H9 (cell line): Measurements from ENCODE around the gene ABCC2. TPM values are rescaled to one million over a fixed set of nuclear protein-coding genes. Genes with fewer than 3 reads are reported as not detected.

Experiments used
- DNase-seq: peaks from one replicate; pipeline ENCODE4 v3.0.0-alpha.2; 2017
- H2AFZ ChIP-seq: one replicate; pipeline ENCODE4 v1.6.1; 2013; ENCODE audit warnings: mild to moderate bottlenecking, low read length, control low read depth, moderate library complexity
- H2AK5ac ChIP-seq: 2 replicates; pipeline ENCODE4 v1.6.1; 2013; ENCODE audit warnings: low read length, control low read depth, mixed read lengths; ENCODE audit not compliant: insufficient read length
- H2BK120ac ChIP-seq: one replicate; pipeline ENCODE4 v1.6.1; 2013; ENCODE audit warnings: low read depth, mild to moderate bottlenecking, low read length, control low read depth, inconsistent platforms; ENCODE audit not compliant: poor library complexity, severe bottlenecking
- H2BK12ac ChIP-seq: 2 replicates; pipeline ENCODE4 v1.6.1; 2013; ENCODE audit warnings: low read length, control low read depth, mixed read lengths, low read depth; ENCODE audit not compliant: insufficient read length
- H2BK15ac ChIP-seq: 2 replicates; pipeline ENCODE4 v1.6.1; 2013; ENCODE audit warnings: low read depth, low read length, control low read depth
- H2BK20ac ChIP-seq: one replicate; pipeline ENCODE4 v1.6.1; 2013; ENCODE audit warnings: low read depth, mild to moderate bottlenecking, low read length, control low read depth, inconsistent platforms; ENCODE audit not compliant: poor library complexity, severe bottlenecking
- H2BK5ac ChIP-seq: 2 replicates; pipeline ENCODE4 v1.6.1; 2013; ENCODE audit warnings: low read length, control low read depth, mixed read lengths; ENCODE audit not compliant: insufficient read length
- H3K14ac ChIP-seq: 2 replicates; pipeline ENCODE4 v1.6.1; 2013; ENCODE audit warnings: low read length, control low read depth; ENCODE audit not compliant: insufficient read depth
- H3K18ac ChIP-seq: 2 replicates; pipeline ENCODE4 v1.6.1; 2013; ENCODE audit warnings: low read depth, mild to moderate bottlenecking, mixed read lengths, low read length, control low read depth; ENCODE audit not compliant: insufficient read length
- H3K23ac ChIP-seq: 2 replicates; pipeline ENCODE4 v1.6.1; 2013; ENCODE audit warnings: low read length, control low read depth, mixed read lengths, low read depth; ENCODE audit not compliant: insufficient read length
- H3K23me2 ChIP-seq: 2 replicates; pipeline ENCODE4 v1.6.1; 2013; ENCODE audit warnings: low read depth, mild to moderate bottlenecking, mixed read lengths, low read length, control low read depth; ENCODE audit not compliant: insufficient read length, poor library complexity, severe bottlenecking
- H3K27ac ChIP-seq: 2 replicates; pipeline ENCODE4 v1.5.1; 2013; ENCODE audit warnings: low read length, control low read depth, mixed read lengths, low read depth; ENCODE audit not compliant: insufficient read length
- H3K27me3 ChIP-seq: 2 replicates; pipeline ENCODE4 v1.6.1; 2013; ENCODE audit warnings: low read length, control low read depth, inconsistent platforms; ENCODE audit not compliant: insufficient read depth
- H3K4ac ChIP-seq: 2 replicates; pipeline ENCODE4 v1.6.1; 2013; ENCODE audit warnings: low read depth, mild to moderate bottlenecking, control low read depth, inconsistent platforms, low read length, moderate library complexity
- H3K4me1 ChIP-seq: 2 replicates; pipeline ENCODE4 v1.6.1; 2013; ENCODE audit warnings: low read length, control low read depth, inconsistent platforms; ENCODE audit not compliant: insufficient read depth
- H3K4me2 ChIP-seq: 2 replicates; pipeline ENCODE4 v1.6.1; 2013; ENCODE audit warnings: low read length, control low read depth, mixed read lengths; ENCODE audit not compliant: insufficient read length, insufficient read depth
- H3K56ac ChIP-seq: 2 replicates; pipeline ENCODE4 v1.6.1; 2013; ENCODE audit warnings: low read depth, mild to moderate bottlenecking, mixed read lengths, low read length, control low read depth; ENCODE audit not compliant: insufficient read length
- H3K79me1 ChIP-seq: 2 replicates; pipeline ENCODE4 v1.6.1; 2013; ENCODE audit warnings: low read depth, mild to moderate bottlenecking, moderate library complexity, low read length, control low read depth, inconsistent platforms; ENCODE audit not compliant: insufficient read depth, poor library complexity, severe bottlenecking
- H3K79me2 ChIP-seq: 2 replicates; pipeline ENCODE4 v1.6.1; 2013; ENCODE audit warnings: low read length, control low read depth, inconsistent platforms; ENCODE audit not compliant: insufficient read depth
- H3K9ac ChIP-seq: 2 replicates; pipeline ENCODE4 v1.6.1; 2013; ENCODE audit warnings: low read length, control low read depth, mixed read lengths; ENCODE audit not compliant: insufficient read length; ENCODE audit errors: extremely low read depth
- H3K9me3 ChIP-seq: one replicate; pipeline ENCODE4 v1.6.1; 2013; ENCODE audit warnings: low read depth, low read length, inconsistent platforms; ENCODE audit not compliant: control insufficient read depth
- H3T11ph ChIP-seq: one replicate; pipeline ENCODE4 v1.6.1; 2013; ENCODE audit warnings: mild to moderate bottlenecking, low read length, control low read depth, inconsistent platforms
- H4K20me1 ChIP-seq: one replicate; pipeline ENCODE4 v1.6.1; 2013; ENCODE audit not compliant: control insufficient read depth, insufficient read length, insufficient read depth
- H4K5ac ChIP-seq: 2 replicates; pipeline ENCODE4 v1.6.1; 2013; ENCODE audit warnings: low read depth, mild to moderate bottlenecking, mixed read lengths, low read length, control low read depth; ENCODE audit not compliant: insufficient read length
- H4K8ac ChIP-seq: replicated peaks from 2 replicates; pipeline ENCODE4 v1.6.1; 2013; ENCODE audit warnings: low read length, control low read depth, mixed read lengths, low read depth; ENCODE audit not compliant: insufficient read length
- H4K91ac ChIP-seq: 2 replicates; pipeline ENCODE4 v1.6.1; 2013; ENCODE audit warnings: low read depth, mild to moderate bottlenecking, moderate library complexity, mixed read lengths, low read length, control low read depth; ENCODE audit not compliant: insufficient read length
- H3K27ac Mint-ChIP-seq, 3 experiments: 2 replicates in 2 of 3; 3 replicates in 1 of 3; pipeline ENCODE4 v1.8.0; 2020 to 2021; ENCODE audit warnings: mixed read lengths in 3 of 3, mild to moderate bottlenecking in 1 of 3, moderate library complexity in 1 of 3
- H3K27me3 Mint-ChIP-seq: 2 replicates; pipeline ENCODE4 v1.8.0; 2021; ENCODE audit warnings: low read depth, mild to moderate bottlenecking, moderate library complexity, mixed read lengths
- H3K36me3 Mint-ChIP-seq, 3 experiments: 2 replicates in 2 of 3; 3 replicates in 1 of 3; pipeline ENCODE4 v1.8.0; 2020 to 2021; ENCODE audit warnings: low read depth in 3 of 3, mixed read lengths in 3 of 3; ENCODE audit not compliant: insufficient read depth in 1 of 3
- H3K4me1 Mint-ChIP-seq, 2 experiments: 2 replicates each; pipeline ENCODE4 v1.8.0; 2020; ENCODE audit warnings: mixed read lengths in 2 of 2
- H3K4me3 Mint-ChIP-seq, 2 experiments: 2 replicates in 1 of 2; 3 replicates in 1 of 2; pipeline ENCODE4 v1.8.0; 2020 to 2021; ENCODE audit warnings: mild to moderate bottlenecking in 2 of 2, mixed read lengths in 2 of 2, moderate library complexity in 1 of 2
- H3K9me3 Mint-ChIP-seq, 2 experiments: 2 replicates in 1 of 2; 3 replicates in 1 of 2; pipeline ENCODE4 v1.8.0; 2020; ENCODE audit warnings: mild to moderate bottlenecking in 2 of 2, mixed read lengths in 2 of 2, moderate library complexity in 1 of 2
- WGBS: extraction: QIAGEN DNeasy Blood & Tissue Kit; methylation state at CpG from one replicate; pipeline ENCODE4 v1.1.7; 2013; ENCODE audit warnings: missing lambda C conversion rate, low lambda C conversion rate, mixed read lengths; ENCODE audit not compliant: insufficient read length; ENCODE audit errors: extremely low coverage; 5-methylcytosine and 5-hydroxymethylcytosine counted together
- total RNA-seq: library from RNA; stranded (reverse); gene quantifications from 2 replicates; pipeline ENCODE4 v1.2.1, GENCODE V29; 2021
- TF ChIP-seq, protein P1 (sequence below): fragments of 200-600 bp; sonication (generic); conservative IDR thresholded peaks from 3 replicates; pipeline ENCODE4 v1.8.0; 2021; ENCODE audit warnings: antibody characterized with exemption, mild to moderate bottlenecking

Gene ABCC2
- total RNA-seq, 1 experiment from 2014 or later, result 0.68 TPM

DNA sequence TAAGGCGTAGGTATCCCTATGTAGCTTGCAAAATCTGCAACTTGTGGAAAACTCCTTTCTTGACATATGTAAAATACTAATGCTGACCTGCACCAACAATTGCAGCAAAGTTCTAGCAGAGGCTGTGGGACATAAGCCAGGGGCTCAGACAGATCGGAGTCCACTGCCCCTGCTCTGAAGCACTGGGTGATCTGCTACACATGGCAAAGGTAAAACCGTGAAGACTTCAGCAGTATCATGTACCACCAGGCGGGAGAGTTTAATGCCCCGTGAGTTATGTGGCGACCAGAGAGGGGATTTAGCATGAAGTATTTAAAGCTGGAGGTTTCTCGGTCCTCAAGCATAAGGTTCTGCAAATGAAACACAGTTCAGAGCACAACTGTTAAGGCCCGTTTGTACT is 76.4 kb downstream of the ABCC2 start:
- Histone ChIP-seq H3K4me1 (no peaks in the 10 kb centered on the region), H3K4ac (no peak overlapping the region), H3K23me2 (no peaks in the 10 kb centered on the region), H3K14ac (no peak overlapping the region), H3T11ph (no peak overlapping the region), H3K9ac (no peak overlapping the region), H3K4me2 (no peak overlapping the region), H3K27ac (no peak overlapping the region), H3K23ac (no peak overlapping the region), H4K5ac (no peak overlapping the region), H4K20me1 (no peaks in the 10 kb centered on the region), H2AK5ac (no peak overlapping the region), H2BK5ac (no peak overlapping the region), H2BK12ac (no peak overlapping the region), H3K9me3 (no peaks in the 10 kb centered on the region), H4K91ac (no peak overlapping the region), H2BK20ac (no peak overlapping the region), H2BK120ac (no peak overlapping the region), H2BK15ac (no peak overlapping the region), H3K79me1 (no peaks in the 10 kb centered on the region), H3K18ac (no peak overlapping the region), H3K27me3 (no peaks in the 10 kb centered on the region), H4K8ac (no peak overlapping the region), H3K56ac (no peak overlapping the region), H3K79me2 (no peaks in the 10 kb centered on the region), H2AFZ (no peak overlapping the region)
- no peak for DNase-seq
- Mint-ChIP-seq H3K4me1 (peaks cover 9 to 19% of the 10 kb centered on the region in 2 experiments), H3K27ac (no peak overlapping the region), H3K36me3 (no peaks in the 10 kb centered on the region), H3K4me3 (no peak overlapping the region), H3K27me3 (peaks cover 1% of the 10 kb centered on the region; the same call in 1 of the 2 replicates), H3K9me3 (no peaks in the 10 kb centered on the region)
- no CpG with 5 or more reads among the region's 8 CpGs for WGBS
- TF ChIP-seq, protein P1, sequence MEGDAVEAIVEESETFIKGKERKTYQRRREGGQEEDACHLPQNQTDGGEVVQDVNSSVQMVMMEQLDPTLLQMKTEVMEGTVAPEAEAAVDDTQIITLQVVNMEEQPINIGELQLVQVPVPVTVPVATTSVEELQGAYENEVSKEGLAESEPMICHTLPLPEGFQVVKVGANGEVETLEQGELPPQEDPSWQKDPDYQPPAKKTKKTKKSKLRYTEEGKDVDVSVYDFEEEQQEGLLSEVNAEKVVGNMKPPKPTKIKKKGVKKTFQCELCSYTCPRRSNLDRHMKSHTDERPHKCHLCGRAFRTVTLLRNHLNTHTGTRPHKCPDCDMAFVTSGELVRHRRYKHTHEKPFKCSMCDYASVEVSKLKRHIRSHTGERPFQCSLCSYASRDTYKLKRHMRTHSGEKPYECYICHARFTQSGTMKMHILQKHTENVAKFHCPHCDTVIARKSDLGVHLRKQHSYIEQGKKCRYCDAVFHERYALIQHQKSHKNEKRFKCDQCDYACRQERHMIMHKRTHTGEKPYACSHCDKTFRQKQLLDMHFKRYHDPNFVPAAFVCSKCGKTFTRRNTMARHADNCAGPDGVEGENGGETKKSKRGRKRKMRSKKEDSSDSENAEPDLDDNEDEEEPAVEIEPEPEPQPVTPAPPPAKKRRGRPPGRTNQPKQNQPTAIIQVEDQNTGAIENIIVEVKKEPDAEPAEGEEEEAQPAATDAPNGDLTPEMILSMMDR, result no peak
